ENCODE results near the gene CENPX.

- TF ChIP-seq EP300 (IDR thresholded peaks at IDR 0.05; ENCODE audit: low read depth) (no peak), CTCF (IDR thresholded peaks at IDR 0.05) (no peak), POLR2A (IDR thresholded peaks at IDR 0.05) (no peak), POLR2AphosphoS5 (IDR thresholded peaks at IDR 0.05) (no peak)
These were observed 18.6 kb upstream of the CENPX start for GRCh38 chr17:82041144-82041814.

Measured in transverse colon (tissue), 4 donors.